GM21390 (cell line): ENCODE data around the gene CFI.

Source experiments
- ATAC-seq: cut with Tn5 transposase; IDR thresholded peaks from one replicate; pipeline ENCODE4 v1.9.1; 2021; ENCODE audit not compliant: unreplicated experiment

Gene CFI

GRCh38 chr4:109801895-109802319, at the start of gene CFI:
CFI (minus strand) TSS chr4:109801999; CDS start chr4:109801971, 28 bp downstream.
- ATAC-seq: no peak

GRCh38 chr4:109850601-109851000, 48.8 kb upstream of the CFI start:
- no peak for ATAC-seq

DNA sequence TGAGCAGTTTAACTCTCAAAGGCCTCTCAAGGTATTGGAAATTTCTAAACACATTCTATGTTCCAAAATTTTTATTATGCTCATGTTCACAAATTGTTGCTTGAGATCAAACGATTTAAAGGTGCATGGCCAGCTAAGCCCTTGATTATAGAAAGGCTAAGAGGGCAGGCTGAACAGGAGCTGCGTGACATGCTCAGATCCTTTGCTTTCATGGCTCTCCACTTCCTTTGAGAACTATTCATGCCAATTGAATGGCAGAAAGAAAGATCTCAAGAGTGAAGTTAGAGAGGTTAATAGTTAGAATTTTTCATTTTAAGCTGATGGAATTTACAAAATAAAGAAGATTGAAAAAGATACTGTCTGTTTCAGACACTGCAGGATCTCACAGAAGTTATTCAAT, 46.7 kb upstream of the CFI start:
- no peak for ATAC-seq

DNA sequence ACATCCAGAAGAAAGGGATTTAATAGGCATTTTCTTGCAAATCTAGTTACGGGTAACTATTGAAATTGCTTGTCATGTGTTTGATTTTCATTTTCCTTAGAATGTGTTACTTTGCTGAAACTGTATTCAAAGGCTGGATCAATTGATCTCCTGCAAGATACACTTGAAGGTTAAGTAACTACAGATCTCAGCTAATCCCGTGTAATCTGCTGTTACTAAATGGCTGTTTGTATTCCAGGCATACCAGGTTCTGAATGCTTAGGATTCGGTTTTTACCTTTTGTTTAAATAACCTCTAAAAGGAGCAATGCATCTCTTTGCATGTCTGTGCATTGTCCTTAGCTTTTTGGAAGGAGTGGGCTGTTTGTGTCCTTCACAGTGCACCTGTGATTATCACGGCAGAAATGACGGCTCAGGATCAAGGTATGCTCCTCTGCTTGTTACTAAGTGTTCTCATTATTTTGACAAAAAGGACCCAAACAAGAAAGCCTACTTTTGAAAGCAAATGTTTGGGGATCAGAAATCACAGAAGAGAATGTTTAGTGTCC, 46.2 kb upstream of the CFI start, which contains the start of gene LRIT3:
Gene LRIT3 (plus strand): TSS at position 212 of the 547 bp plus-strand sequence. CDS start 95 bp downstream, at position 307.
- ATAC-seq: no peak

DNA sequence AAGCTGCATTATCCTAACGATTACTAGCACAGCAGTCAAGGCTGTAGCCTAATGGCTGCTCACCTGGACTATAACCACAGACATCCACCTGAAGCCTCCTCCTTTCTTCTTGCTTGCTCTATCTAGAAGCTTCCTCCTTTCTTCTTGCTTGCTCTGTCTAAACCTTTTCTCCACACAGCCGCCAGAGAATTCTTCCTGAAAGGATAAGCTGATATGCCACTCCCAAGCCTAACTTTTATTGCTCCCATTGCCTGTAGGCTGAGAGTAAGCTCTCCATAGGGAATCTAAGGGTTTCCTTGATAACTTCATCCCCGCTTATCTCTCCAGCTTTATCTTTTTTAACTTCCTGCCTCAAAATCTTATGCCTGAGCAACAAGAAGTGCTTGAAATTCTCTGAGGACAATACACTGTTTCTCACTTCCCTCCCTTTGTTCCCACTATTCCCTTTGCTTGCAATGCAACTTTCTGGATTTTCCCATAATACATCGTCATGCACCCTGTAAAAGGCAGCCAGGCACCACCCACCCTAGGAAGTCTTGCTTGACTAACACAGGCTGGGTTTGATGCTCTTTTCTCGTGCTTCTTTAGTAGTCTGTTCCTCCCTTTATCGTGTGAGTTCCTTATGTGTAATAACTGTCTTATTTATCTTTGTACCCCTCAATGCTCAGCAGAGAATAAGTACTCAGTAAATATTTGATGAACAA, 44.7 kb upstream of the CFI start:
- no peak for ATAC-seq

GRCh38 chr4:109836985-109837384, 35.2 kb upstream of the CFI start:
- ATAC-seq: no peak

DNA sequence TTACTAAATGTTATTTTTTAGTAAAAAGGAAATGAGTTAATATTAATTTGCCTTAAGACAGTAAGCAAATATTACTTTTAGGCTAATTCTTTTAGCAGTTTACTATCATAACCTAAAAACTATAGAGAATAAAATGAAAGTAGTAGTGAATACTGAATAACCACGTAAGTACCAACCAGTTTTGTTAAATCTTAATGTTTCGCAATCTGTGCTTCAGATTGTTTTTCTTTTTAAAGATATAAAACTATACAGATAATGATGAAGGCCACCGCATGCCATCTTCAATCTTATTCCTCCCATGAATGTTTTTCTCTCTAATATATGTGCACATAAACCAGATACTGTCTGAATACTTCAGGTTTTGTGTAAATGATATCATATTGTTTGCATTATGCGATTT, 32.0 kb upstream of the CFI start:
- no peak for ATAC-seq

- no peak for ATAC-seq
These were observed 25.9 kb upstream of the CFI start, which contains the start of gene RRH for GRCh38 chr4:109827672-109828071. RRH (plus strand) TSS chr4:109827972; CDS start chr4:109828028, 56 bp downstream.

DNA sequence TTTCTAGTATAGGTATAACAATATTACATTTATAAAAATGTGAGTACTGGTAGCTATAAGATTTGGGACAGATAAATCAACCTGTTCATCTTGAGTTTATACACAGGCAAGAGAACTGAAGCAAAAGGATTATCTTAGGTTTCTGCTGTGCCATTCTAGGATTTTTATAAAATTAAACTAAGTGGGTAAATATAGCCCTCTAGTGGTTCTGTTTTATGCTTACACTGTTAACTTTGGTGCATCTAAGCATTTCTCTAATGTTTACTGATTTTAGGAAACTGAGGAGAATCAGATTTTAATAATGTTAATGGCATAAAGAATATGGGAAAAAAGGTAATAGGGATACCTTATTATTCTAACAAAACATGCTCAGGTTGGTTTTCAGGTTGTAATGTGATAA, 24.9 kb upstream of the CFI start:
- peak; percentile 66 for ATAC-seq

- no peak for ATAC-seq
These were observed 19.4 kb upstream of the CFI start for GRCh38 chr4:109821185-109821584.

GRCh38 chr4:109820563-109820962, 18.8 kb upstream of the CFI start:
- ATAC-seq: no peak

DNA sequence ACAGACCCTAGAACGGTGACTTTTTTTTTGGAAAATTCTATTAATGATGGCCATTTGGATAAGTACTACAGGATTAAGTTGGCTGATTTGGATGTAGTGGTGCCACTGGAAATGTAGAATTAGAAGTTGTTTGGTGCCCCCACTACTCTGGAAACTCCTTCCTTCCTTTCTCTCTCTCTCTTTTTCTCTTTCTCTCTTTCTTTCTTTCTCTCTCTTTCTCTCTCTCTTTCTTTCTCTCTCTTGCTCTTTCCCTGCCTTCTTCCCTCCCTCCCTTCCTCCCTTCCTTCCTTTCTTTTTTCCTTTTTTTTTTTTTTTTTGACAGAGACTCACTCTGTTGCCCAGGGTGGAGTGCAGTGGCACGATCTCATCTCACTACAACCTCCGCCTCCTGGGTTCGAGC, 16.5 kb upstream of the CFI start:
- no peak for ATAC-seq

GRCh38 chr4:109816894-109817293, 15.1 kb upstream of the CFI start:
- no peak for ATAC-seq

GRCh38 chr4:109816082-109816442, 14.3 kb upstream of the CFI start:
- ATAC-seq: no peak

DNA sequence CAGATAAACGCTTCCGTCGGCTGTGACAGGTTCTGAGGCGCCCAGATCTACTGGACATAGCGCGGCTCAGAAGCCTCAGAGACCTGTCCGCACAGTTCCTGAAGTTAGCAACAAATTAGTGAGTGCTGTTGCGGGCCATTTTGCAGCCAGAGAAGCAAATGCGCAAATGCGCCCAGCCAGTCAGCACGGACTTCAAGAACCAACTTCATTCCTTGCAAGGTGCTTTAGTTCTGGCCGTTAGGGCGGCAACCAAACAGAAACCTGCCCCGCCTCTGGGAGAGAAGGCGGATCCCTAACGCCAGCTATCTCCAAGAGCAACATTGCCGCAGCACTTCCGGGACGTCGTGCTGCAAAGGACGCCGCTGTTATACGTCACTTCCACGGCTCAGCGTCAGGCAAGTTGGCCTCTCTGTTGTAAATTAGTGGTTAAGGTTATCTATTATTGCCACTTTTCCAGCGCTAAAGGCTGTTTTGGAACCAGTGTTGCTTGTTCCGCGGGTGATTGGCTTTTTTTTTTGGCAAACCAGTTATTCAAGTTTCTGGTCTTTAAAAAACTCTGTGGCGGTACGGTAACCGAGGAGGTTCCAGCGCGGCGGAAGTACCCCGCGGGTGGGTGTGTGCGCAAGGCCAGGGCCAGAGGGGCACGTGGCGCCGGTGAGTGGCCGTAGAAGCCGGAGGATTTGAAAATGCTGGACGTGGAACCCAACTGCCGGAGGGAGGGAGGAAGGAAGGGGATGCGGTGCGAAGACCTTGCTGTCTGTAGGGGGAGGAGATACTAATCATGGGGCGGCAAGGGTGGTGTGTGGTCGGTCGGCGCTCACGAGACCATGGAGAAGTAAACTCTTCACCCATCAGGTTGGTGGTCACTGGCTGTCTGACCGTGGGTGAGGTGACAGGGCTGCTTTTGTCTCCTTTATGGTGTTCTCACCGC, 13.6 kb upstream of the CFI start, which contains the start of gene GAR1:
Gene GAR1 (plus strand): TSS at position 612 of the 931 bp plus-strand sequence. CDS start 403 bp downstream, outside the sequence.
- ATAC-seq: peak; percentile 99

DNA sequence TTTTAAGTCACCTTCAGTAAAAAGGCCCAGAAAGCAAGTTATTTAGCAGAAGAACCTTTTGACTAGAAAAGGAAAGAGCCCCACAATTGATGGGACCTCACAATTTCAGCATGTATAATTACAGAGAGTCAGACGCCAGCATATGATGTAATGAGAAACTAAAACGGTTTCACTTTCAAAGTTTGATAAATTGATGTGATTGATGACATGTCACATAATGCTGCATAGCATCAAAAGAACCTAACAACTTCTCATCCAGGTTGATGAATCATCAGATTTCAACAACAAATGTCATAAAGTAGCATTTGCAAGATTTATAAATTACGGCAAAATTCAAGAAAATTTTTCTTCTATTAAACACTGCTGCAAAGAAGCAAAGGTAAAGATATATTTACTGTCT, 9.9 kb upstream of the CFI start:
- no peak for ATAC-seq

GRCh38 chr4:109810552-109811387, 9.0 kb upstream of the CFI start:
- no peak for ATAC-seq

GRCh38 chr4:109809655-109810054, 7.9 kb upstream of the CFI start:
- no peak for ATAC-seq

DNA sequence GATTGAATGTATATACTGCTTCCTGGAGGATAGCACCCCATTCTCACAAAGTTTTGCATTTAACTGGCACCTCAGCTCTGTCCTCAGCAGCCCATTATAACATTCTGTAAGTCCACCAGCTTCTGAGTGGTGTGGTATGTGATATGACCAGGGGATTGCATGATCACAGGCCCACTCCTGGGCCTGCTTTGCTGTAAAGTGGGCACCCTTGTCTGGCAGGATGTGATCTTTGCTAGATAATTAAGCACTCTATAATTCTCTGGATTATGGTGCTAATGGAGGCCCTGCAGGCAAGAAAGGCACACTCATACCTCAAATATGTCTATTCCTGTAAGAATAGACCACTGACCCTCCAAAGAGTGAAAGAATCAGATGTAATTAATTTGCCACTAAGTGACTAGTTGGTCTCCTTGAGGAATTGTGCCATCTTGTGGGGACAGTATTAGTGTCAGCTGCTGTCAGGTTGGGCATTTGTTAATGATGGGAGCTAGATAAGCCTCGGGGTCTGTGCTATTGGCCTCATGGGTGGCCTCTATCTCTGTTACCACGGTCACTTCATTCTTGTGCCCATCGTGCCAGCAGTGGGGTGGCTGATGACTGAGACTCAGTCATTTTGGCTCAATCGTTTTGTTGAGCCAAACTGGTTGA, 2.2 kb upstream of the CFI start:
- peak; percentile 71 for ATAC-seq
